RPMI7951 (cell line): ENCODE results near the gene CEP19. TPM values are rescaled to one million over a fixed set of nuclear protein-coding genes. Genes with fewer than 3 reads are reported as not detected.

ENCODE experiments used
- DNase-seq: peaks from one replicate; pipeline ENCODE4 v3.0.0-alpha.2; 2012; ENCODE audit warnings: low read depth
- total RNA-seq: library from RNA; depleted of rRNA; stranded (reverse); fragments of >200 nt; shearing (Covaris generic); gene quantifications from 2 replicates; pipeline ENCODE4 v1.2.3, GENCODE V29; 2014

CEP19 gene
- total RNA-seq, 1 experiment from 2014 or later = 11.2 TPM

DNA sequence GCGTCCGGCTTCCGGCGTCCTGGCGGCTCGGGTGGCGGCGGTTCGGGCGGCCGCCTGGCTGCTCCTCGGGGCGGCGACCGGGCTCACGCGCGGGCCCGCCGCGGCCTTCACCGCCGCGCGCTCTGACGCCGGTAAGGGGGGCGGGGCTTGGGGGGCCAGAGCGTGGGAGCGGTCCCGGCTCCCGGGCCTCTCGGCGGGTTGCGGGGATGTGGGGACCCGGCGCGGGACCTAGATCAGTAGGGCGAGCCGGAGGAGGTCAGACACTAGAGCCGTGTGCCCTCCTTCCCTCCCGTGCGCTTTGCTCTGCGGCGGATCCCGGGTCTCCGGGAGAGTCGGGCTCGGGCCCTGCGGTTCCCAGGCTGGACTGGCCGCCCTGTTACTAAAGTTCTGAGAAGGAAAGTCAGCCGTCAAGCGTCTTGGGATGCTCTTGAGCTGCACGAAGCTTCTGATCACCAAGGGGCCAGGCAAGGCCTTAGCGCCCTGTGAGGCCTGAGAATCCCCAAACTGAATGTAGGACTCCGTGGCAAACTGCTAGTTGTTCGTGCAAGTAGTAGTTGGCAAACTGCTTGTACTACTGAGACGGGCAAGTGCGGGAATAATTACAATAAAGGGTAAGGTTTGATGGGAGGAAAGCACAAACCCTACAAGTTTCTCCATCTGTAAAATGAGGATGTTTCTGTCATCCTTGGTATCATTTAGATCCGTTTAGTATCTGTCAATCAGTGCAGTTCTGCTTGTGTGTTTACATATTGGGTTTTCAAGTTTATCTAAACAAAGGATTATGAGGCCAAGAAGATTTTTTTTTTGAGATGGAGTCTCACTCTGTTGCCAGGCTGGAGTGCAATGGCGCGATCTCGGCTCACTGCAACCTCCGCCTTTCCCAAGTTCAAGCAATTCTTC lies 714 bp upstream of the CEP19 start:
- peak; percentile 57 for DNase-seq

DNA sequence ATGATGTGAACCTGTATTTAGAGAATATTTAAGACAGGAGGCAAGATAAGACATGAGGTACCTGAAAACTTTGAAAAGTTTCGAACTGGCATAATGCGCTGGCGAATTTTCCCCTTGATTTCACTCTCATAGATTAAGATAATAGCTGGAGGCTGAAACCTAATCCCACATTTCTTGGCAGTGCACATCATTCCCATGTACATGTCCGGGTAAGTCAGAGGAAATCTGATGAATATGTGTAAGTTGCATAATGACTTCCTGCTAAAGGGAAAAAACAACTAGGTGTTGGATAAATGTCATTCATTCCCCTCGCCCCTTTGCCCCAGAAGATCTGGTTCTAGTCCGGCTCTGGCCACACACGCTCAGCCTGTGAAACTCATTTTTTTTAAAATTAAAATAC lies 3.6 kb downstream of the CEP19 start:
- DNase-seq = no peak

DNA sequence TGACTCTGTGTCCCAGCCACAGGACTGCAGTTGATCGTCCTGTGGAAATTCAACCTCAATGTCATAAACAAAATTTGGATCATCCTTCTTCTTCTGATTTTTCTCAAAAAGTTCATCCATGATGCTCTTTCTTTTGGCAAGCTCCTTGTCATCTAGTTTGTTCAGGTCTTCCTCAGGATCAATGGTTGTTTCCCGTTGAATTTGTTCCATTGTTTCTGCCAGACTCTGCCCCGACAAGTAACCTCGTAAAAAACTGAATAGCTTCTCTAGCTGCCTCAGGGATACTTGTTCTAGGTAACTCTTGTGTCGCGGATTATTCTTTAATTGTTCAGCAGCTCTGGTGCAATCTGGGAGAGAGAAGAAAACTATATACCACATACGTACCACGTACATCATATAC lies 4.5 kb downstream of the CEP19 start:
- DNase-seq = no peak

DNA sequence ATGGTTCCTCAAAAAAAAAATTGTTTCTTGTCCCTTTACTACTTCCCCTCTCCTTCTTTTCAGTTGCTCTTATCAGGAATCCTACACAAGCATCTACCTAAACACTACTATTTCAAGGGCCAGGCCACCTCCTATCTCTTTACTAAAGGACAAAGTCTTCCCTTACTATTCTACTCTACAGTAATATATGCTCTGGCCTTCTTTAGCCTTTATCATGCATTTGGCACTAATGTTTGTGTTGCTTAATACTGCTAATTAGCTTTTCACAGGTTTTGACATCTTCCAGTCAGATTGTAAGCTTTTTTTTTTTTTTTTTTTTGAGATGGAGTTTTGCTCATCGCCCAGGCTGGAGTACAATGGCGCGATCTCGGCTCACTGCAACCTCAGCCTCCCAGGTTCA lies 5.3 kb downstream of the CEP19 start:
- no peak for DNase-seq

DNA sequence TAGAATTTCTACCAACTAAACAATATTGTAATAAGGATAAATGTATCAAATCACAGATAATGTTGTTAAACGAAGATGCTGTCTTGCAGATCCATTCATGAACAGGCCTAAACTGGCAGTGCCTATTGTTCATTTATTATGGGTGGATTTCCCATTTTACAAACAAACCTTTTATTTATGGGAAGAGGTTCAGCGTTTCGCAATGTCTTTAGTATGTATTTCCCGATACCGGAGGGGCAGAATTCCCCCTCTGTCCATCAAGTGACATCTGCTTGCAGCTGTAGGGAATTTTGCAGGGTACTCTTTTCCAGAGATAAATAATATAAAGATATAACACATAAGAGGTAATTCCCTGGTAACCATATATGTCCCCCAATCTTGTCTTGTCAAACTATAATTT lies 5.7 kb downstream of the CEP19 start:
- DNase-seq = no peak

DNA sequence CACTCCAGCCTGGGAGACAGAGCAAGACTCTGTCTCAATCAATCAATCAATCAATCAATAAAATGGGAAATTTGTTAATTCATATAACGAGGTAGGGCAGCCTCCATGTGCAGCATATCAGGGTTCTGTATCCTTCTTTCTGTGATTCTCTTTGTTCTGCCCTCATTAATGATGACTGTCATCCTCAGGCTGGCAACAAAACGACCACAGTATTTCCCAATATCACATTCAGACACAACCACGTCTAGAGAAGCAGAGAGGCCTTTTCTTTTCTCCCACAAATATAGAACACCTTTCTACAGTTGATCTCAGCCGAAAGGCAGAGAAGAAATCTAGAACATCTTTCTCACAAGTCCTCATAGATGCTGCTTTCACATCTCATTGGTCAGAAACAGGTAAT lies 11.2 kb downstream of the CEP19 start:
- DNase-seq = no peak

DNA sequence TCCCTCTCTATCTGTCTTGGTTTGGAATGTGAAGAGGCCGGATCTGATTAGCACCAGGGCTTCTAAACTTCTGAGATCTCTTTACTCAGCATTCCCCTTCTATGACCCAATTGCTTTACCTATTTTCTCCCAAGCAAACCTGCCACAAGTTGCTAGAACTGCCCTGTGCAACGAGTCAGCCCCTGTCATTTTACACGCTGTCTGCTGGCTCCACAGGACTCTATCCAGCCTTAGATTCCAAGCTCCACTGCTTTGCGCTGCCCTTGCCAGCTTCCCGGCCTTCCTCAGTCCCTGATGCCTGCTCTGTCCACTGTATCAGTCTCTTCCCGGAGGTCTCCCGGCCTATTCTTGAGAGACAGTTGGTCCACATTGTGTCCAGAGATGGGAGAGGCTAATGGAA lies 12.3 kb downstream of the CEP19 start:
- no peak for DNase-seq

DNA sequence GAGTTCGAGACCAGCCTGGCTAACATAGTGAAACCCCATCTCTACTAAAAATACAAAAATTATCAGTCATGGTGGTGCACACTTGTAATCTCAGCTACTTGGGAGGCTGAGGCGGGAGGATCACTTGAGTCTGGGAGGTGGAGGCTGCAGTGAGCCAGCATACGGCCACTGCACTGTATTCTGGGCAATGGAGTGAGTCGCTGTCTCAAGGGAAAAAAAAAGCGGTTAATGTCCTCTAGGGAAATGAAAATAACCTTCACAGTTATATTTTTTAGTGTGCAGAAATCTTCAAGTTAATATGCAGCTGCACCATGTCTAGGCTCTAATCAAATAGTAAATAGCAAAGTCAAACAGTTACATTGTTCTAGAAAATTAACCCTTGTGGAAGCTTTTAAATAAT lies 14.8 kb downstream of the CEP19 start:
- no peak for DNase-seq

DNA sequence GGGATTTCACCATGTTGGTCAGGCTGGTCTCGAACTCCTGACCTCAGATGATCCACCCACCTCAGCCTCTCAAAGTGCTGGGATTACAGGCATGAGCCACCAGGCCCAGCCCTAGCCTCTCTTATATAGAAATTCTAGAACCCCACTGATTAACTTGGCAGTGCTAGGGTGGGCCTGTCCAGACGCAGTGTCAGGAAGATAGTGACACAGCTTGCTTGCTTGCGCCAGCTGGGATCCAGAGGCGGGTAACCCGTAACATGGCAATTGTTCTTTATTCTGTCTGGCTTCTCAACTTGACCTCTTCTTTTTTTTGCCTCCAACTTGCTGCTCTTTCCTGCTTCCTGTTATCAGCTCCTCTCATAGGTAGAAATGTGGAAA lies 16.2 kb downstream of the CEP19 start:
- no peak for DNase-seq

DNA sequence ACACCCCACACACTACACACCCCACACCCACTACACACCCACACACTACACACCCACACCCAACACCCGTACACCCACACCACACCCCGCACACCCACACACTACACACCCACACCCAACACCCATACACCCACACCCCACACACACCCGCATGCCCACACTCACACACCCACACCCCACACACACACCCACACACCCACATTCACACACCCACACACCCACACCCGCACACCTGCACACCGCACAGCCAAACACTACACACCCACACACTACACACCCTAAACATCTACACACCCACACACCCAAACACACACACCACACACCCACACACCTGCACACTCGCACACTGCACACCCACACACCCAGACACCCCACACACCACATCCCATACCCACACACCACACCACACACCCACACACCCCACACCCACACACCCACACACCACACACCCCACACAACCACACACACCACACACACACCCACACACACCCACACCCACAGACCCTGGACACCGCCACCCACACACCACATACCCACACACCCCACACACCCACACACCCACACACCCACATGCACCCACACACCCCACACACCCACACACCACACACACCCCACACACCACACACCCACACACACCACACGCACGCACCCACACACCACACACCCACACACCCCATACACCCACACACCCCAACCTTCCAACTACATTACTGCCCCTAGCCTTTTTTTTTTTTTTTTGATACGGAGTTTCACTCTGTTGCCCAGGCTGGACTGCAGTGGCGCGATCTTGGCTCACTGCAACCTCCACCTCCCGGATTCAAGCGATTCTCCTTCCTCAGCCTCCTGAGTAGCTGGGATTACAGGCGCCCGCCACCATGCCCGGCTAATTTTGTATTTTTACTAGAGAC lies 16.9 kb downstream of the CEP19 start:
- no peak for DNase-seq

DNA sequence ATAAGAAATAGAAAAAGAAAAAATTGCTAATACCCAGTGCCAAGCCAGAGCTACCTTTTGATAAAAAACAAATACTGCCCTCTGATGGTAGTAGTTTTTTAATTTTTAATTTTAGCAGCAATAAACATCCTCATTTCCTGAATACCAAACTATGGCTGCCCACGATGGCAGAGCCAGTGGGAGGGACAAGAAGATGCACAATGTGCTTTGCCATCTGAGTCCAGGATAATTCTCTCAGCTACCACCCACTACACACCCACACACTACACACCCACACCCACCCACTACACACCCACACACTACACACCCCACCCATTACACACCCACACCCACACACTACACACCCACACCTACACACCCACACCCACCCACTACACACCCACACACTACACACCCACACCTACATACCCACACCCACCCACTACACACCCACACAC lies 17.8 kb downstream of the CEP19 start:
- peak; percentile 40 for DNase-seq

DNA sequence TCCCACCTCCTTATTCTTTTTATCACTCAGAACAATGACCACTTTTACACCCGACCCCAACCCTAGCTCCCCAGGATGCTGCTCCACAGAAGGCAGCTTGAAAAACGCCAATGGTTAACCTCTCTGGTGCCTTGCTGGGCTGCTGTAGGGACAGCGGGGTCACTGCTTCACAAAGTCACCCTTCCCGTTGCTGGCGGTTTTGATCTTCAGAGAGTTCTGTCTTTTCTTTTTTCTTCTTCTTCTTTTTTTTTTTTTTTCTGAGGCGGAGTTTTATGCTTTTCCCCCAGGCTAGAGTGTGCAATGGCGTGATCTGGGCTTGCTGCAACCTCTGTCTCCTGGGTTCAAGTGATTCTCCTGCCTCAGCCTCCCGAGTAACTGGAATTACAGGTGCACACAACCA lies 20.7 kb downstream of the CEP19 start:
- DNase-seq = no peak

DNA sequence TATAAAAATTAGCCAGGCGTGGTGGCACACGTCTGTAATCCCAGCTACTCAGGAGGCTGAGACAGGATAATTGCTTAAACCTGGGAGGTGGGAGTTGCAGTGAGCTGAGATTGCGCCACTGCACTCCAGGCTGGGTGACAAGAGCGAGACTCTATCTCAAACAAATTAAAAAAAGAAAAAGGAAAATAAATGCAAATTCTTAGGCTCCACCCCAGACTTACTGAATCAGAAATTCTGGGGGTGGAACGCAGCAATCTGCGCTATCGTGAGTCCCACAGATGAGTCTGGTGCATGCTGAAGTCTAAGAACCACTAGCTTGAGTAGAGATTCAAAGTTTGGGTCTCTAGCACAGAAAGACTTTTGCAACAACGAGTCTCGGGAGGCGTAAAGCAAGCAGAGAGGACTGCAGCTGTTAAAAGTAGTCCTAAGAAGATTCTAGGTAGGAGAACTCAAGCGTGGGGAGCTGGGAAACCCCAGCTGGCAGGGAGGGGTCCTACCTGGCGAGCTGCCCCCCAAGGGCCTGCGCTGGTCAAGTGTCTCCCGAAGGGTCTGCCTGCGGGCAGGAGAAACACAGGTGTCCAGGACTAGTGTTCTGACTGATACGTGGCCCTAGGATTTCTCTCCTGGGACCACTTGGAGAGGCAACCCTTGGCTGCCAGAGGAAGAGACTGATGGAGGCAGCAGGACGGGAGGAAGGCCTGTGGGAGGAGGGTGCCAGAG lies 21.9 kb downstream of the CEP19 start:
- DNase-seq = no peak

DNA sequence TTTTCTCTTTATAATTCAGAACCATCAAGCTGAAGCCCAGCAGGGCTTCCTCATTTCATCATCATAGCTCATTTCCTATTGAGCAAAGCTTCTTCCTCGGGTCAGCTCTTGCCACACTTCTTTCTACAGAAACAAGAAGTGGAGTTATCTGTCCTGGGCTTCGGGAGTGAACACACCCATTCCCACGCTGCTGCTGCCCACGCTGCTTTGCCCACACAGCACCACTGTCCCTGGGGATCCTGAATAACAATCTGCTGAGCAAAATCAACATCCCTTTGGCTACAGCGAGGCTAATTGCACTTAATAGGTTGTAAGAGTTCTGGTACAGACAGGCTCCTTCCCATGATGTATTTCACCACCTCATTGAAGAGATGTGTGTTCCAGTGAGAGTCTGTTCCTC lies 23.7 kb downstream of the CEP19 start:
- DNase-seq = no peak

DNA sequence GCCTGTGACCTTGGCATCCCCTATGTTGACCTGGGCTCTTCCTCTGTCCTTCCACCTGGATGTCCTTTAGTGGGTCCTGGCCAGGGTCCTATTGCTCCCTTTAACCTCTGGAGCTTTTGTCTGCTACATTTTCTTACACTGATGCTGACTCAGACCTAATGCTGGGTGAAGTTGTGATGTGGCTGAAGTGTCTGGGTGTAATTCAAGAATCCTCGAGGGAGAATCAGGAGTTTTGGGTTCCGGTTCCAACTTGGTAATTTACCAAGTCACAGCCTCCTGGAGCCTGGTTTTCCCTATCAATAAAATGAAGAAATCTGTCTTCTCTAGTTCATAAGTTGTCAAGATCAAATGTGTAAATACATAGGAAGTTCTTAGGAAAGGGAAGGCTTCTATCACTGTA lies 25.6 kb downstream of the CEP19 start:
- no peak for DNase-seq

DNA sequence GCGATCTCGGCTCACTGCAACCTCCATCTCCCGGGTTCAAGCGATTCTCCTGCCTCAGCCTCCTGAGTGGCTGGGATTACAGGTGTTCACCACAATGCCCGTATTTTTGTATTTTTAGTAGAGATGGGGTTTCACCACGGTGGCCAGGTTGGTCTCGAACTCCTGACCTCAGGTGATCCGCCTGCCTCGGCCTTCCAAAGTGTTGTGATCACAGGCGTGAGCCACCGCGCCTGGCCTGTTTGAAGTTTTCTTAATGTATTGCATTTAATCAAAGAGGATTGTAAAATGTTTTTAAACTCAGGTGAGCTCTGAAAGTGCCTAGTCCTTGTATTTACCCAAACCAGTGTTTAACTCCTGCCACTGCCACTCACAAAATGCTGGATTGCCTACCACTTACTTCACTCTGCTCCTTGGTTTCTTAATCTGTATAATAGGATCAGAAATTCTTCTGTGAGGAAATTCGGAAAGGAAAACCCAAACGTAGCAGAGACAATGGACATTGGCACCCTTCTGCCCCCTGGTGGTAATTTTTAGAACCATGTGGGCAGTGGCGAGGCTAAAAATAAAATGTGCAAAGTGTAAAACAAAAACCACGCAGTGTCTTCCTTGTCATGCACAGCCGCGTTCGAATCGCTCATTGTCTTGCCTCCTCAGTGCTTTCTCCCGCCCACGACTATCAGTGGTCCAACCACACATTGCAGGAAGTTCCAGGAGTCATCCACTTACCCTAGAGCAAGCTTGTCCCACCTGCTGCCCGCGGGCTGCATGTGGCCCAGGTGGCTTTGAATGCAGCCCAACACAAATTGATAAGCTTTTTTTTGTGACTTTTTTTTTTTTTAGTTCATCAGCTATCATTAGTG lies 27.3 kb downstream of the CEP19 start:
- peak; percentile 65 for DNase-seq

DNA sequence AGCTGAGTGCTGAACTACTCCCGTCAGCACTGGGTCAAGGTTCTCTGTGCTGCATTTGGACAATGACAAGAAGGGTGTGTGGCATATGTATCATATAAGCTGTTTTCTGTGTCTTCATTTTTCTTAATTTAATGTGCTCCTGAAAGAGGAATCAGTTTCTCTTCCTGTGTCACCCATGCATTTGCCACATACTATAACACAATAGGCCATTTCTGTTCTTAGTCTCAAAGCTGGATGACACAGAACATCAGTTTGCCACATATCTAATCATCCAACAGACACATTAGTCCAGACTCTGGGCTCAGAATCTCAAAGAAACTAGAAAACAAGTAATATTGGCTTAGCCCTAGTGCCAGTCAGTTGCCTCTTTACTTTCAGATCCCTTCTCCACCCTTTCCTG lies 34.1 kb downstream of the CEP19 start:
- DNase-seq = no peak

DNA sequence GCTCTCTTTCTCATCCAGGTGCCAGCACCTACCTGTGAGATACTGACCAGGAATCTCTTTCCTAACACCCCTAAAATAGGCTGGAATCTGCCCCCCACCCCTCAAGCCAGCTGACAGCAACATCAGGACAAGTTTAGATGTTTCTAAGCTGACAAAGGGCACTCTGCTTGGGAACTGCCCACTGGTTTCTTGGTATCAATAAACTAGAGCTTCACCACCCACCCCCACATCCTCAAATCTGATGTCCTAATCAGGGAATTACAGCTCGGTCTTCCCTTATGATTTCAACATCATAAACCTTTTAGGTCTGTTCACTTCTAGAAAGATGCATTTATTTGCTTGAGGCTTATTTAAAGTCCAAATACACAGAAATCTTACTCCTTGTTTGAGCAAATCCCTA lies 34.7 kb downstream of the CEP19 start:
- no peak for DNase-seq

DNA sequence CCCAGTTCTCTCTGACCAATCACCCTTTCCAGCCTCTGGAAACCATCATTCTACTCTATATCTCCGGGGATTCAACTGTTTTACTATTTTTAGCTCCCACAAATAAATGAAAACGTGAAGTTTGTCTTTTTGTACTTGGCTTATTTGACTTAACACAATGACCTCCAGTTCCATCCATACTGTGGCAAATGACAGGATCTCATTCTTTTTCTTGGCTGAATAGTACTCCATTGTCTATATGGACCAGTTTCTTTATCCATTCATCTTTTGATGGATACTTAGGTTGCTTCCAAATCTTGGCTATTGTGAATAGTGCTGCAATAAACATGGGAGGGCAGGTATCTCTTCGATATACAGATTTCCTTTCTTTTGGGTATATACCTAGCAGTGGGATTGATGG lies 38.4 kb downstream of the CEP19 start:
- no peak for DNase-seq

DNA sequence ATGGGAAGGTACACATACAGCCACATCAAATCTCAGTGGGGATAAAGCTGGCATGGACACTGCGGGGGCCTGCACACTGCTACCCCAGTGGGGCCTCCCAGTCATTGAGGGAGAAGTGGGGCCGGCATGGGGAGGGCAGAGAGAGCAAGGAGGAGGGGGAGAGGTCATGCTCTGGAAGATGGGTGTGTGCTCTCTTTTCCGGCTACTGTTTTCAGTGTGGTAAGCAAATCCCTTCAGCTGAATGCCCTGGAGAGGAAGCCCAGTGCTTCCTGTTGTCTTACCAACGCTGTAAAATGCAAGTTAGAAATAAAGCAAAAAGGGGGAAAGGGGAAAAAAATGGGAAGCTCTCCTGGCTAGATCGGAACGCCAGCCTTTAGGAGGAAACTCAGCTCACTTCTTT lies 41.7 kb downstream of the CEP19 start:
- DNase-seq = no peak
